ENCODE measurements around the gene SMYD2.

The SMYD2 gene

DNA sequence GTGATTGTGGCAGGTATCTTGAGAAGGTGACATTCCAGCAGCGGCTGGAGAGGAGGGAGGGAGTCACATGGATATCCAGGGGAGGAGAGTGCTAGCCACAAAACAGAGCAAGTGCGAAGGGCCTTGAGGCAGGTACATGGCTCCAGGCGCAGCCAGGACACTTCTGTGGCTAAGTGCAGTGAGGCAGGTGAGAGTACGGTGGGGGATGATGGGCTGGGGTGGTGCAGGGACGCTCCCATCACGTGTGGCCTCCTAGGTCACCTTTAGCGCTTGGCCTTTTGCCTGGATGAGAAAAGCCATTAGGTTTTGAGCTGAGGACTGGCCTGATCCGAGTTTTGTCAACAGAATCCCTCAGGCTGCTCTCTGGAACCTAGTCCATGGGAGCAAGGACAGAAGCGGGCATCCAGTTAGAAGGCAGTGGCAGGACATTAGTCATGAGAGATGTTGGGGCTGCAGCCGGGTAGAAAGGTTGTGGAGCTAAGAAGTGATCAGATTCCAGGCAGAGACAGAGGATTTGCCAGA, 31.6 kb downstream of the SMYD2 start:
- H3K4me3 ChIP-seq (ENCODE audit: low read depth, low read length): no peak overlapping the region

GRCh38 chr1:214314178-214314843, 33.4 kb downstream of the SMYD2 start:
- no peak for DNase-seq (ENCODE audit: low read depth, low spot score)
- in situ Hi-C loops (cut with HindIII; ENCODE audit: low sequenced_read_pairs): no loop called here
- TF ChIP-seq, protein P1, sequence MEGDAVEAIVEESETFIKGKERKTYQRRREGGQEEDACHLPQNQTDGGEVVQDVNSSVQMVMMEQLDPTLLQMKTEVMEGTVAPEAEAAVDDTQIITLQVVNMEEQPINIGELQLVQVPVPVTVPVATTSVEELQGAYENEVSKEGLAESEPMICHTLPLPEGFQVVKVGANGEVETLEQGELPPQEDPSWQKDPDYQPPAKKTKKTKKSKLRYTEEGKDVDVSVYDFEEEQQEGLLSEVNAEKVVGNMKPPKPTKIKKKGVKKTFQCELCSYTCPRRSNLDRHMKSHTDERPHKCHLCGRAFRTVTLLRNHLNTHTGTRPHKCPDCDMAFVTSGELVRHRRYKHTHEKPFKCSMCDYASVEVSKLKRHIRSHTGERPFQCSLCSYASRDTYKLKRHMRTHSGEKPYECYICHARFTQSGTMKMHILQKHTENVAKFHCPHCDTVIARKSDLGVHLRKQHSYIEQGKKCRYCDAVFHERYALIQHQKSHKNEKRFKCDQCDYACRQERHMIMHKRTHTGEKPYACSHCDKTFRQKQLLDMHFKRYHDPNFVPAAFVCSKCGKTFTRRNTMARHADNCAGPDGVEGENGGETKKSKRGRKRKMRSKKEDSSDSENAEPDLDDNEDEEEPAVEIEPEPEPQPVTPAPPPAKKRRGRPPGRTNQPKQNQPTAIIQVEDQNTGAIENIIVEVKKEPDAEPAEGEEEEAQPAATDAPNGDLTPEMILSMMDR (IDR thresholded peaks at IDR 0.05; ENCODE audit: low read depth, low read length): no peak
- H3K4me3 ChIP-seq (ENCODE audit: low read depth, low read length): no peak overlapping the region

More for the DNA sequence above, 31.6 kb downstream of the SMYD2 start:
- TF ChIP-seq, protein P1 (IDR thresholded peaks at IDR 0.05; ENCODE audit: low read depth, low read length): no peak
- no peak for DNase-seq (ENCODE audit: low read depth, low spot score)
- in situ Hi-C loops (cut with HindIII; ENCODE audit: low sequenced_read_pairs): no loop called here

GRCh38 chr1:214316593-214316992, 35.6 kb downstream of the SMYD2 start:
- in situ Hi-C loops (cut with HindIII; ENCODE audit: low sequenced_read_pairs): no loop called here
- H3K4me3 ChIP-seq (ENCODE audit: low read depth, low read length): no peak overlapping the region

GRCh38 chr1:214317300-214317699, 36.3 kb downstream of the SMYD2 start:
- H3K4me3 ChIP-seq (ENCODE audit: low read depth, low read length): no peak overlapping the region
- TF ChIP-seq, protein P1 (IDR thresholded peaks at IDR 0.05; ENCODE audit: low read depth, low read length): no peak
- no peak for DNase-seq (ENCODE audit: low read depth, low spot score)
- in situ Hi-C loops (cut with HindIII; ENCODE audit: low sequenced_read_pairs): no loop called here

More at GRCh38 chr1:214316593-214316992, 35.6 kb downstream of the SMYD2 start:
- TF ChIP-seq, protein P1 (IDR thresholded peaks at IDR 0.05; ENCODE audit: low read depth, low read length): no peak
- DNase-seq (ENCODE audit: low read depth, low spot score): peak; percentile 61

GRCh38 chr1:214317734-214318133, 36.8 kb downstream of the SMYD2 start:
- in situ Hi-C loops (cut with HindIII; ENCODE audit: low sequenced_read_pairs): no loop called here
- TF ChIP-seq, protein P1 (IDR thresholded peaks at IDR 0.05; ENCODE audit: low read depth, low read length): peak; percentile 58
- DNase-seq (ENCODE audit: low read depth, low spot score): peak; percentile 55
- peak overlapping the region; percentile 29 for H3K4me3 ChIP-seq (ENCODE audit: low read depth, low read length)

- TF ChIP-seq, protein P1 (IDR thresholded peaks at IDR 0.05; ENCODE audit: low read depth, low read length): no peak
- in situ Hi-C loops (cut with HindIII; ENCODE audit: low sequenced_read_pairs): no loop called here
- no peak overlapping the region for H3K4me3 ChIP-seq (ENCODE audit: low read depth, low read length)
- peak; percentile 52 for DNase-seq (ENCODE audit: low read depth, low spot score)
Observed at GRCh38 chr1:214318356-214318755, 37.4 kb downstream of the SMYD2 start.

All from astrocyte of the spinal cord (primary cell).